ENCODE measurements around the gene ARPC5L. TPM values are rescaled to one million over a fixed set of nuclear protein-coding genes. Genes with fewer than 3 reads are reported as not detected.

ARPC5L gene
- total RNA-seq, 2 donors from 2014 or later = 27.8 to 41.1 TPM

- no peak overlapping the region for H3K4me3 ChIP-seq
- no peaks in the 10 kb centered on the region for H3K9me3 ChIP-seq
- 80% methylated on average over 14 of the region's 14 CpGs for WGBS
- intact Hi-C loops (cut with DNase I) = no loop called here
- no peaks in the 10 kb centered on the region for H3K27me3 ChIP-seq (replicated peaks; ENCODE audit: insufficient read depth)
- TF ChIP-seq CTCF (IDR thresholded peaks at IDR 0.05) = no peak
- TF ChIP-seq POLR2A (IDR thresholded peaks at IDR 0.05) = no peak
- no peak for TF ChIP-seq POLR2AphosphoS5 (IDR thresholded peaks at IDR 0.05)
- no peak overlapping the region for H3K27ac ChIP-seq
- peaks cover 0 to 7% of the 10 kb centered on the region in 2 donors for H3K36me3 ChIP-seq
- no peak for DNase-seq (ENCODE audit: low spot score)
- peaks cover 4% of the 10 kb centered on the region for H3K4me1 ChIP-seq (replicated peaks)
Measured at GRCh38 chr9:124877021-124877782, 15.3 kb downstream of the ARPC5L start.

- WGBS = 59% methylated on average over 1 of the region's 1 CpG
- Histone ChIP-seq H3K9me3 (no peaks in the 10 kb centered on the region), H3K4me1 (replicated peaks) (no peaks in the 10 kb centered on the region), H3K4me3 (no peak overlapping the region), H3K36me3 (peaks cover 0 to 7% of the 10 kb centered on the region in 2 donors), H3K27ac (no peak overlapping the region), H3K27me3 (replicated peaks; ENCODE audit: insufficient read depth) (no peaks in the 10 kb centered on the region)
- no peak for TF ChIP-seq POLR2AphosphoS5 (IDR thresholded peaks at IDR 0.05)
- no peak for TF ChIP-seq POLR2A (IDR thresholded peaks at IDR 0.05)
- no peak for TF ChIP-seq CTCF (IDR thresholded peaks at IDR 0.05)
- intact Hi-C loops (cut with DNase I) = no loop called here
- no peak for DNase-seq (ENCODE audit: low spot score)
Measured at GRCh38 chr9:124878021-124878420, 16.1 kb downstream of the ARPC5L start.

GRCh38 chr9:124878518-124878917 lies 16.6 kb downstream of the ARPC5L start:
- intact Hi-C loops (cut with DNase I) = no loop called here
- WGBS = 81% methylated on average over 6 of the region's 6 CpGs

GRCh38 chr9:124879226-124879625 lies 17.3 kb downstream of the ARPC5L start:
- WGBS = 37% methylated on average over 10 of the region's 10 CpGs
- peaks cover 0 to 7% of the 10 kb centered on the region in 2 donors for H3K36me3 ChIP-seq
- H3K4me1 ChIP-seq (replicated peaks) = no peaks in the 10 kb centered on the region
- intact Hi-C loops (cut with DNase I) = no loop called here
- DNase-seq (ENCODE audit: low spot score) = no peak
- no peak overlapping the region for H3K27ac ChIP-seq
- TF ChIP-seq CTCF (IDR thresholded peaks at IDR 0.05) = no peak
- peak; percentile 60 for TF ChIP-seq POLR2AphosphoS5 (IDR thresholded peaks at IDR 0.05)
- no peak for TF ChIP-seq POLR2A (IDR thresholded peaks at IDR 0.05)
- no peaks in the 10 kb centered on the region for H3K9me3 ChIP-seq
- no peaks in the 10 kb centered on the region for H3K27me3 ChIP-seq (replicated peaks; ENCODE audit: insufficient read depth)
- no peak overlapping the region for H3K4me3 ChIP-seq

More at GRCh38 chr9:124878518-124878917, 16.6 kb downstream of the ARPC5L start:
- H3K9me3 ChIP-seq = no peaks in the 10 kb centered on the region
- H3K4me1 ChIP-seq (replicated peaks) = no peaks in the 10 kb centered on the region
- H3K27ac ChIP-seq = no peak overlapping the region
- H3K4me3 ChIP-seq = no peak overlapping the region
- TF ChIP-seq CTCF (IDR thresholded peaks at IDR 0.05) (no peak), POLR2A (IDR thresholded peaks at IDR 0.05) (no peak), POLR2AphosphoS5 (IDR thresholded peaks at IDR 0.05) (no peak)
- no peaks in the 10 kb centered on the region for H3K27me3 ChIP-seq (replicated peaks; ENCODE audit: insufficient read depth)
- H3K36me3 ChIP-seq = peaks cover 0 to 7% of the 10 kb centered on the region in 2 donors
- no peak for DNase-seq (ENCODE audit: low spot score)

- 60% methylated on average over 9 of the region's 9 CpGs for WGBS
- intact Hi-C loops (cut with DNase I) = no loop called here
- no peak overlapping the region for H3K4me3 ChIP-seq
Measured at GRCh38 chr9:124880501-124880900, 18.6 kb downstream of the ARPC5L start.

More at GRCh38 chr9:124880501-124880900, 18.6 kb downstream of the ARPC5L start:
- Histone ChIP-seq H3K9me3 (no peaks in the 10 kb centered on the region), H3K36me3 (peaks cover 0 to 7% of the 10 kb centered on the region in 2 donors), H3K4me1 (replicated peaks) (no peaks in the 10 kb centered on the region), H3K27ac (no peak overlapping the region), H3K27me3 (replicated peaks; ENCODE audit: insufficient read depth) (no peaks in the 10 kb centered on the region)
- no peak for DNase-seq (ENCODE audit: low spot score)
- no peak for TF ChIP-seq POLR2AphosphoS5 (IDR thresholded peaks at IDR 0.05)
- no peak for TF ChIP-seq POLR2A (IDR thresholded peaks at IDR 0.05)
- no peak for TF ChIP-seq CTCF (IDR thresholded peaks at IDR 0.05)
